MCF 10A (cell line): Measurements from ENCODE around the gene TXNDC11. TPM values are rescaled to one million over a fixed set of nuclear protein-coding genes. Genes with fewer than 3 reads are reported as not detected.

ENCODE experiments used
- BruUV-seq: library from RNA; stranded (reverse); fragments of 400-500 nt; replicated peaks from 2 replicates; lab custom pipeline; 2021; lab: Mats Ljungman, UMichigan
- CTCF ChIA-PET: fragments of 300-600 bp; sonication (Branson Sonifier 250); formaldehyde crosslinking; extraction: SDS; loops from one replicate; lab custom pipeline; 2021; ENCODE audit warnings: antibody characterized with exemption, inconsistent platforms; lab: Yijun Ruan, JAX
- POLR2A ChIA-PET: fragments of 300-600, 350-650 bp; sonication (Branson Sonifier 250); formaldehyde crosslinking; extraction: SDS; loops from one replicate; lab custom pipeline; 2020; ENCODE audit warnings: antibody characterized with exemption, inconsistent platforms; lab: Yijun Ruan, JAX
- DNase-seq: peaks from one replicate; pipeline ENCODE4 v3.0.0-alpha.2; 2018; ENCODE audit not compliant: unreplicated experiment
- H3K27ac Mint-ChIP-seq: one replicate; pipeline ENCODE4 v1.8.0; 2022; ENCODE audit warnings: mild to moderate bottlenecking, low read depth, mixed read lengths; ENCODE audit not compliant: unreplicated experiment
- H3K27me3 Mint-ChIP-seq: one replicate; pipeline ENCODE4 v1.8.0; 2022; ENCODE audit warnings: mixed read lengths; ENCODE audit not compliant: insufficient read depth, unreplicated experiment
- H3K36me3 Mint-ChIP-seq: one replicate; pipeline ENCODE4 v1.8.0; 2022; ENCODE audit warnings: mild to moderate bottlenecking, moderate library complexity, mixed read lengths; ENCODE audit not compliant: insufficient read depth, unreplicated experiment
- H3K4me1 Mint-ChIP-seq: one replicate; pipeline ENCODE4 v1.8.0; 2022; ENCODE audit warnings: mixed read lengths; ENCODE audit not compliant: insufficient read depth, unreplicated experiment
- H3K4me3 Mint-ChIP-seq: one replicate; pipeline ENCODE4 v1.8.0; 2022; ENCODE audit warnings: mild to moderate bottlenecking, moderate library complexity, mixed read lengths; ENCODE audit not compliant: unreplicated experiment
- H3K9me3 Mint-ChIP-seq: one replicate; pipeline ENCODE4 v1.8.0; 2022; ENCODE audit warnings: mixed read lengths; ENCODE audit not compliant: unreplicated experiment
- intact Hi-C: fragments of 100-400 bp; cut with micrococcal nuclease; formaldehyde crosslinking; loops from 2 replicates; pipeline ENCODE4 v1.14.1; 2022
- total RNA-seq: library from RNA; stranded (reverse); gene quantifications from 2 replicates; pipeline ENCODE4 v1.2.3, GENCODE V29; 2022
- TF ChIP-seq, protein P1 (sequence below): fragments of 200-600 bp; IDR thresholded peaks from one replicate; pipeline ENCODE4 v1.8.0; 2022; ENCODE audit warnings: antibody characterized with exemption, mild to moderate bottlenecking; ENCODE audit not compliant: unreplicated experiment

The TXNDC11 gene
- total RNA-seq, 1 experiment from 2014 or later, result 38.2 TPM

DNA sequence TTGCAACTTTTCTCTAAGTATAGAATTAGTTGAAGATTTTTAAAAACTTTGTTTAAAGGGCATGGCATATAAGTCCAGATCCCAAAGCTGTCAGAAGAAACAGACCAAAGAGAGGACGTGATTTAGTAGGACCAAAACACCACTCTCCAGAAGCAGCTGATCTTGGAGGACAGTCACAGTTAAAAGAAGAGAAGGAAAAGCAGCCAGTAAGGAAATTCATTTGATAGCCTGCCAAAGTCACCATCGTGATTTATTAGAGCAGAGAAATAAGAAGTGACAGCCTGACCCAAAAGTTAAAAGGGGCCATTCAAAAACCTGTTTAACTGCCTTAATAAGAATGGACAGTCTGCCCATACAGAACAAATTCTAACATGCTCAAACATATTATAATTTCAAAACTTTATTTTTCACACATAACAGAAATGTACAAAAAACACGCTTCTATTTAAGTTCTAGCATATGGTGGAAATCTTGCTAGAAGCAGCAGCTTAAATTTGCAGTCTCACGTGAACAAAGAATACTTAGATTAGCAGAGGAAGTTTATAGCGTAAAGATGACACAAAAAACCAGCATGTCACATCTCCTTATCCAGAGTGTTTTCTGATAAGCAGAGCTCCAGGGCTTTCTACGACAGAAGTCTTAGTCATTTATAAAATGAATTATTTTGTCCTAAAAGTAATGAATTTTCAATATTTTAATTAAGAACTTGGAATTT, 37.2 kb downstream of the TXNDC11 start:
- TF ChIP-seq, protein P1, sequence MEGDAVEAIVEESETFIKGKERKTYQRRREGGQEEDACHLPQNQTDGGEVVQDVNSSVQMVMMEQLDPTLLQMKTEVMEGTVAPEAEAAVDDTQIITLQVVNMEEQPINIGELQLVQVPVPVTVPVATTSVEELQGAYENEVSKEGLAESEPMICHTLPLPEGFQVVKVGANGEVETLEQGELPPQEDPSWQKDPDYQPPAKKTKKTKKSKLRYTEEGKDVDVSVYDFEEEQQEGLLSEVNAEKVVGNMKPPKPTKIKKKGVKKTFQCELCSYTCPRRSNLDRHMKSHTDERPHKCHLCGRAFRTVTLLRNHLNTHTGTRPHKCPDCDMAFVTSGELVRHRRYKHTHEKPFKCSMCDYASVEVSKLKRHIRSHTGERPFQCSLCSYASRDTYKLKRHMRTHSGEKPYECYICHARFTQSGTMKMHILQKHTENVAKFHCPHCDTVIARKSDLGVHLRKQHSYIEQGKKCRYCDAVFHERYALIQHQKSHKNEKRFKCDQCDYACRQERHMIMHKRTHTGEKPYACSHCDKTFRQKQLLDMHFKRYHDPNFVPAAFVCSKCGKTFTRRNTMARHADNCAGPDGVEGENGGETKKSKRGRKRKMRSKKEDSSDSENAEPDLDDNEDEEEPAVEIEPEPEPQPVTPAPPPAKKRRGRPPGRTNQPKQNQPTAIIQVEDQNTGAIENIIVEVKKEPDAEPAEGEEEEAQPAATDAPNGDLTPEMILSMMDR, result no peak
- POLR2A ChIA-PET, result no interaction called here
- H3K4me1 Mint-ChIP-seq, result peaks cover 5% of the 10 kb centered on the region
- H3K27ac Mint-ChIP-seq, result no peak overlapping the region
- no peak overlapping the region for H3K4me3 Mint-ChIP-seq
- DNase-seq, result no peak
- H3K27me3 Mint-ChIP-seq, result no peaks in the 10 kb centered on the region
- no peaks in the 10 kb centered on the region for H3K9me3 Mint-ChIP-seq
- CTCF ChIA-PET, result interaction anchor here (0.8 to 2.2 kb wide), 3 partner anchors 9 to 742 kb away, joined by 3 to 16 read pairs (median 5); no protein-coding TSS in a partner anchor
- H3K36me3 Mint-ChIP-seq, result peaks cover 64% of the 10 kb centered on the region
- BruUV-seq, result no TSS peak
- intact Hi-C loops, result no loop called here

DNA sequence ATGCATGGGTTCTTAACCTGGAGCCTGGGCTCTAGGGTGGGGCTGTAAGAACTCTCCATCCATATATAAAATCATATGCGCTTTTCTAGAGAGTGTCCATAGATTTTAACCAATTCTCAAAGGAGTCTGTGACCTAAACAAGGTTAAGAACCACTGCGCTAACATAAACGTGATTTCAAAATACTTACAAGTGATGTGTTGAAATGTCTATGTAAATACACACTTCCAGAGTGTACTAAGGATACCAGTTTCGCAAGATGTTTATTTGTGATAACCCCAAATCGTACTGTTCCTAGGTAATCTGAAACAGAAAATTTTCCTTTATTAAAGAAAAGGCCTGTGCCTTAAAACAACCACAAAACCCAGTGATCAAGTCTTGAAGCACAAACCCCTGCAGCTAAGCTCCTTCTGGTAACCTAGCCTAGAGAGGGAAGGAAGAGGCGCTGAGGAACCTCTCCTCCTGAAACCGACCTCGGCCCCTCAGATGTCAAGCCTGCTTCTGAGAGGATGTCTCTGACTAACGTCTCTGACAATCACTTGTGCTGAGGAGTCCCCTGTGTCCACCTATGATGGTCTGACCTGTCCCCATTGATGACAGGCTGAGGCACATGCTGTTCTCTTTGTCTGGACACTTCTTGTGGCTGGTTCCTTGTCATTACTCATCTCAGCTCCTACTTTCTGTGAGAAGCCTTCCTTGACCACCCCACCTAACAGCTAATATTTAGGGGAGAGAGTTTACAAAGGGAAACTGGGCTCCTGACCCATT, 42.2 kb downstream of the TXNDC11 start:
- peak; percentile 49 for DNase-seq
- ChIA-PET CTCF (interaction anchor here (0.5 to 1.5 kb wide), 4 partner anchors 14 to 437 kb away, joined by 3 to 11 read pairs (median 5); no protein-coding TSS in a partner anchor), POLR2A (interaction anchor here (1.2 to 2.1 kb wide), 3 partner anchors 11 to 34 kb away, joined by 3 to 5 read pairs (median 3); no protein-coding TSS in a partner anchor)
- Mint-ChIP-seq H3K4me3 (no peak overlapping the region), H3K36me3 (peaks cover 67% of the 10 kb centered on the region), H3K27ac (peak overlapping the region; percentile 49), H3K4me1 (peaks cover 6% of the 10 kb centered on the region), H3K9me3 (no peaks in the 10 kb centered on the region), H3K27me3 (no peaks in the 10 kb centered on the region)
- no TSS peak for BruUV-seq
- TF ChIP-seq, protein P1, result no peak
- intact Hi-C loops, result no loop called here

DNA sequence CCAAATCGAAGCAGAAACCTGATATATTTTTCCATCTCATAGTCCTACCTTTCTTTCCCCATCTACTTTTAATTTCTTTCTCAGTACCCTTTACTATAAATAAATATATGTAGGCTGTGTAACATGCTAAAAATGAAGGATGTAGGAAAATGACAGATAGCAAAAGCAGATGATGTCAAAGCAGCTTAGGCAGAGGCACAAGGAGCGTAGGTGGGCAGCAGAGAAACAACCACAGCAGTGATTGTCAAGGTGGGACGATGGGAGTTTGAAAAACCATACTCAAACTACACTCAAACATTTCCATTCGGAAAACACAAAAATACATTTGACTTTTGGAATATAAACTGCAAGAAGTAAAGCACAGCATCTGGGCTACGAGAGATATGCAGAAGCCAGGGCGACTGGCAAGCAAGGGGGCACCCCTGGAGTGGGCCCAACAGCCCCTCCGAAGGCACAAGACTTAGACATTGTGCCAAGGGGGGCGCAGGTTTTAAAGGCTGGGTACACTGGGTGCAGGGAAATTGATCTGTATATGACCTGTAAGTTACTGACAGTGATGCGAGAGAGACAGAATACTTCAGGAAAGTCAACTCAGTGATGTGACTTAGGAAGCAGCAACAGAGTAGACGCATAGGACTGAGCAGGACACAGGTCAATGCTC, 43.3 kb downstream of the TXNDC11 start:
- no peaks in the 10 kb centered on the region for H3K9me3 Mint-ChIP-seq
- peaks cover 62% of the 10 kb centered on the region for H3K36me3 Mint-ChIP-seq
- POLR2A ChIA-PET, result interaction anchor here (1.2 to 2.1 kb wide), 3 partner anchors 10 to 33 kb away, joined by 3 to 5 read pairs (median 3); no protein-coding TSS in a partner anchor

More for the DNA sequence above, 43.3 kb downstream of the TXNDC11 start:
- Mint-ChIP-seq H3K4me1 (peaks cover 6% of the 10 kb centered on the region), H3K4me3 (no peak overlapping the region), H3K27me3 (no peaks in the 10 kb centered on the region), H3K27ac (peak overlapping the region; percentile 49)
- intact Hi-C loops, result no loop called here
- DNase-seq, result no peak
- no TSS peak for BruUV-seq
- CTCF ChIA-PET, result interaction anchor here (1.5 kb wide), 1 partner anchor 15 kb away, joined by 11 read pairs; no protein-coding TSS in a partner anchor
- TF ChIP-seq, protein P1, result no peak
